HG03045 (cell line): Measurements from ENCODE around the gene TCF19.

ENCODE experiments used
- ATAC-seq: cut with Tn5 transposase; IDR thresholded peaks from one replicate; pipeline ENCODE4 v1.9.1; 2021; ENCODE audit warnings: mild to moderate bottlenecking, moderate library complexity; ENCODE audit not compliant: unreplicated experiment

TCF19 gene

DNA sequence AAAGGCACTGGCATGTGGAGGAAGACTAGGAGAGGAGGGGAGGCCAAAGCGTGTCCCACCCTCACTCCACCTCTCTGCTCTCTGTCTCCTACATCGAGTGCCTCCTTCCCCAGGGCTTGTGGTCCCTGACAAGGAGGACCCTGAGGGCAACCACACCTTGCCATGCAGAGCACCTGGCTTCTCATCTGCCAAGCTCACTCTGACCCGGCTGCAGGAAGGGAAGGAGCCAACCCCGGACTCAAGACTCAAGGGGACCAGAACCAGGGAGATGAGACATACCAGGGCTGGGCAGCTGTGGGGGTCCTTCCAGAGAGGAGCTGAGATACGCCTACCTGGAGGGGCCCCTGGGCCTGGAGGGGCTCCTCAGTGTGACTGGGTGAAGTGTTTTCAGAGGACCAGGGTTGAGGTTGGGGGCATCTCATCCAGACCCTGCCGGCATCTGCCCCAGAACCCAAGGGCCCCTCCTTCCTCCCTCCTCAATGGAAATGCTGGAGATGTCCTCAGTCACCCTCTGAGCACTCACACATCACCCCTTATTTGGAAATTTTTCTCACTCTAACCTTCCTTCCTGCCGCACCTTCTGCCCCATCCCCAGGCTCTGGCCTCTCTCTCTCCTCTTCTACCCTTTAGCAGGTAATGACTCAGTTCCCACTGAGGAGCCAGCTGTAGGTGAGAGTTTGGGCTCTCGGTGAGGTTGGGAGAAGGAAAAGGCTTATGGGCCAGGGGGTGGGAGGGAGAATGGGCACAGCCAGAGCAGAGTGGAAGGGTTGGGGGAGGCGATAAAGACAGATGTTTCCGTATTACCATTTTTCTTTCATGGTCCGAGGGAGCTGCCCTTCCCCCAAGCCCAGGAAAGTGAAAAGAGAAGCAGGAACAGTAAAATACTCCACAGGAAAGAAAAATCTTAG, 44.1 kb downstream of the TCF19 start:
- ATAC-seq = no peak

- peak; percentile 44 for ATAC-seq
Observed at GRCh38 chr6:31203345-31203979, 45.1 kb downstream of the TCF19 start.

- no peak for ATAC-seq
Observed at GRCh38 chr6:31204751-31205145, 46.4 kb downstream of the TCF19 start.

- ATAC-seq = no peak
Observed at GRCh38 chr6:31205638-31206037, 47.2 kb downstream of the TCF19 start.

- ATAC-seq = no peak
Observed at GRCh38 chr6:31208506-31208905, 50.1 kb downstream of the TCF19 start.

DNA sequence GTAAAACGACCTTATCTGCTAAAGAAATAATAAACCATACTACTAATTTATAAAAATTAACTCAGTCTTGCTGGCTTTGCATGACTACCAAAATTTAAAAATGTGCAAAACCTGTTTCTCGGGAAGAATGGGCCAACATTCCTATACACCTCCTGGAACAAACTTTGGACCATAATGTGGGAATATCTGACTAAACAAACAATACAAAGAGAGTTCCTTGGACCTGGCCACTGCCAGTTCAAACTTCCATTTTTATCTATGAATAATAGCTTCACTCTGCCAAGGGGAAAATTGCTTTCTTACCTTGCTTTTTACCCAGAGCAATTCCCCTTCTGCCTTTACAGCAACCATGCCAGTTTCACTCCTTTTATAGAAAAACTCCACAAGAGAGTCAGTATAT, 50.7 kb downstream of the TCF19 start:
- ATAC-seq = no peak

- ATAC-seq = no peak
Observed at GRCh38 chr6:31210123-31210522, 51.7 kb downstream of the TCF19 start.

DNA sequence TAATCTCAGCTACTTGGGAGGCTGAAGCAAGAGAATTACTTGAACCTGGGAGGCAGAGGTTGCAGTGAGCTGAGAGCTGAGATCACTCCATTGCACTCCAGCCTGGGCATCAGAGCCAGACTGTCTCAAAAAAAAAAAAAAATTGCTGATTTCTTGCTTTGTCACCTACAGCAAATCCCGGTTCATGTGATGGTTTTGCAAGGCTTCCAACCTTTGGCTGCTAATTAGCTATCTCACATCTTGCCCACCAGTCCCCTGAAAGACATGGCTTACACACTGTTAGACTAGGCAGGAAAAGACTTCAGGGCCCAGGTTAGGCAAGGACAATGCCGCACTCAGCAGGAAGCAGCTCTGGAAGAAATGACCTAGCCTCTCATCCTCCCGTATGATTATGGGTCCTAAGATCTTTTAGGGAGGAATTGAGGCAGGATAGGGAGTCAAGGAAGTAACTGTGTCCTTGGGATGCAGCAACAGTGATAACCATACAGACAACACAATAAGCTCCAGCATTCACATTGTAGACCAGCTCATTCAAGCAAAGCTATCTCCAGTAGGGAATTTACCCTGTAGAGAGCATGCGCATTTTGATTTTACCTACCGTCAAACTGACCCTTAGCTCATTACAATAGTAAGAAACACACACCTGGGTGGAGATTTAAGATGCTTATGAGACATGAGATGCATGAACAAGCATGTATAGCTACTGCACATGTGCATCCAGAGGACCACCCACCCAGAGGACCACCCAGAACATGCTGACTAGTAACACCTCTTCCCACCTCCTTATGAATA, 52.5 kb downstream of the TCF19 start:
- ATAC-seq = no peak
